Upper lobe of left lung (tissue), 6 donors: ENCODE measurements around the gene CREBL2. TPM values are rescaled to one million over a fixed set of nuclear protein-coding genes. Genes with fewer than 3 reads are reported as not detected.
A peak's percentile ranks its signal among the peaks of the same experiment; 100 is the strongest.
"Not testable (repeated sequence)": the region's sequence is repeated elsewhere in the genome, so short reads cannot be mapped to it uniquely, and the experiment has no call there.

ENCODE experiments used
- ATAC-seq, 2 donors: fragments of 200-7000 bp; cut with Tn5 transposase; one replicate each; pipeline ENCODE4 v1.9.1; 2022; ENCODE audit warnings: mild to moderate bottlenecking in 2 of 2, moderate library complexity in 2 of 2; ENCODE audit not compliant: low FRiP score in 2 of 2
- DNase-seq, 2 donors: peaks; one replicate each; pipeline ENCODE4 v3.0.0-alpha.2; 2019 to 2020
- H3K27ac ChIP-seq, 4 donors: fragments of 200-600 bp; sonication (generic); one replicate each; pipeline ENCODE4 v1.5.1; 2016 to 2019
- H3K27me3 ChIP-seq, 4 donors: fragments of 200-600 bp; sonication (generic); one replicate each; pipeline ENCODE4 v1.5.1; 2017 to 2019
- H3K36me3 ChIP-seq, 4 donors: fragments of 200-600 bp; sonication (generic); one replicate each; pipeline ENCODE4 v1.5.1; 2016 to 2019
- H3K4me1 ChIP-seq, 4 donors: fragments of 200-600 bp; sonication (generic); one replicate each; pipeline ENCODE4 v1.5.1; 2018 to 2019
- H3K4me3 ChIP-seq, 4 donors: fragments of 200-600 bp; sonication (generic); one replicate each; pipeline ENCODE4 v1.5.1; 2017 to 2019; ENCODE audit warnings: mild to moderate bottlenecking in 2 of 4, moderate library complexity in 1 of 4
- H3K9me3 ChIP-seq, 4 donors: fragments of 200-600 bp; sonication (generic); one replicate each; pipeline ENCODE4 v1.5.1; 2018 to 2019
- EP300 ChIP-seq, 4 donors: sonication (generic); formaldehyde crosslinking; IDR thresholded peaks; one replicate each; pipeline ENCODE4 v1.5.1; 2017; ENCODE audit warnings: antibody characterized with exemption in 4 of 4, control low read depth in 2 of 4
- POLR2A ChIP-seq, 4 donors: fragments of 450-650 bp; IDR thresholded peaks; one replicate each; pipeline ENCODE4 v1.5.1; 2016 to 2017; ENCODE audit warnings: antibody characterized with exemption in 4 of 4, mild to moderate bottlenecking in 2 of 4
- POLR2AphosphoS5 ChIP-seq, 2 donors: sonication (generic); formaldehyde crosslinking; IDR thresholded peaks; one replicate each; pipeline ENCODE4 v1.5.1; 2017; ENCODE audit warnings: antibody characterized with exemption in 2 of 2
- WGBS, 2 donors: methylation state at CpG; one replicate each; pipeline ENCODE4 v1.1.5; 2017 to 2018; 5-methylcytosine and 5-hydroxymethylcytosine counted together
- total RNA-seq, 6 donors: library from RNA; depleted of rRNA in 4 of 6; stranded (reverse); fragments of >200 nt in 4 of 6; gene quantifications; one replicate each; pipeline versions ENCODE4 v1.1.0 to v1.2.1, GENCODE V29; 2016 to 2021
- TF ChIP-seq, protein P1 (sequence below), 6 experiments: fragments of 450-650 bp in 4 of 6; fragments of 200-600 bp in 2 of 6; sonication (generic) in 2 of 6; IDR thresholded peaks; one replicate each; pipeline ENCODE4 v1.5.1; 2016 to 2019; ENCODE audit warnings: antibody characterized with exemption in 6 of 6
- donor health status: DM: no; HTN: no; CAD: no; lungs with moderate emphysema.
- donor health status: DM: no; HTN: yes; CAD: no; lungs with severe emphysema.

The CREBL2 gene
- total RNA-seq, 6 donors from 2014 or later, result 40.1 to 74.2 (median 48.2) TPM

DNA sequence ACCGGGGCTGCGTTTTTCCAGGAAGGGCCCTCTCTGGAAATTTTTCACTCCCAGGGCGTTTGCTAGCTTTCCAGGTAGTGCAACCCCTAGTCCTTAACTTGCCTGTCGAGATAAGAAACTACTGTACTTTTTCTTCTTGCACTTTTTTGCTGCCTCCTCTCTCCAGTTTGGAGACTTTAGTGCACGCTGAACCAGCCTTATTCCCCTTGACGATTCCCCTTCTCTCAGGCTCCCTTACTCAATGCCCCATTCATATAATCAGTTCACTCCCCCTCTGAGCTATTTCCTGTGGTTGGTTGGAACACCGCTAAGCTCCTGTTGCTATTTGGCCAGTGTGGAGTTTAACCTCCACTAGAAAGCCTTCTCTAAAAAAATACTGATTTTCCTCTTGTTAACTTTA, 682 bp downstream of the CREBL2 start:
- Histone ChIP-seq H3K27me3 (no peaks in the 10 kb centered on the region), H3K27ac (peak overlapping the region; percentile 89 to 96 (median 93)), H3K36me3 (no peaks in the 10 kb centered on the region), H3K4me1 (peaks cover 19 to 27% (median 25%) of the 10 kb centered on the region in 4 donors), H3K4me3 (peak overlapping the region; percentile 53 to 71 (median 62)), H3K9me3 (no peaks in the 10 kb centered on the region)
- TF ChIP-seq EP300 (IDR thresholded peaks at IDR 0.05), result no peak
- 0% methylated on average over 7 of the region's 7 CpGs for WGBS, 2 donors
- DNase-seq (no peak), ATAC-seq (peak in 1 of 2 donors; percentile 48)

GRCh38 chr12:12613344-12613743, 1.7 kb downstream of the CREBL2 start:
- peak overlapping the region in 1 of 4 donors; percentile 71 for H3K4me3 ChIP-seq
- peak overlapping the region; percentile 89 to 96 (median 93) for H3K27ac ChIP-seq
- ATAC-seq, result no peak
- TF ChIP-seq, protein P1, sequence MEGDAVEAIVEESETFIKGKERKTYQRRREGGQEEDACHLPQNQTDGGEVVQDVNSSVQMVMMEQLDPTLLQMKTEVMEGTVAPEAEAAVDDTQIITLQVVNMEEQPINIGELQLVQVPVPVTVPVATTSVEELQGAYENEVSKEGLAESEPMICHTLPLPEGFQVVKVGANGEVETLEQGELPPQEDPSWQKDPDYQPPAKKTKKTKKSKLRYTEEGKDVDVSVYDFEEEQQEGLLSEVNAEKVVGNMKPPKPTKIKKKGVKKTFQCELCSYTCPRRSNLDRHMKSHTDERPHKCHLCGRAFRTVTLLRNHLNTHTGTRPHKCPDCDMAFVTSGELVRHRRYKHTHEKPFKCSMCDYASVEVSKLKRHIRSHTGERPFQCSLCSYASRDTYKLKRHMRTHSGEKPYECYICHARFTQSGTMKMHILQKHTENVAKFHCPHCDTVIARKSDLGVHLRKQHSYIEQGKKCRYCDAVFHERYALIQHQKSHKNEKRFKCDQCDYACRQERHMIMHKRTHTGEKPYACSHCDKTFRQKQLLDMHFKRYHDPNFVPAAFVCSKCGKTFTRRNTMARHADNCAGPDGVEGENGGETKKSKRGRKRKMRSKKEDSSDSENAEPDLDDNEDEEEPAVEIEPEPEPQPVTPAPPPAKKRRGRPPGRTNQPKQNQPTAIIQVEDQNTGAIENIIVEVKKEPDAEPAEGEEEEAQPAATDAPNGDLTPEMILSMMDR (IDR thresholded peaks at IDR 0.05), result no peak
- TF ChIP-seq POLR2A (IDR thresholded peaks at IDR 0.05), result peak in 1 of 4 donors; percentile 19
- TF ChIP-seq POLR2AphosphoS5 (IDR thresholded peaks at IDR 0.05), result no peak
- no peak for TF ChIP-seq EP300 (IDR thresholded peaks at IDR 0.05)
- H3K4me1 ChIP-seq, result peaks cover 19 to 27% (median 25%) of the 10 kb centered on the region in 4 donors
- no peaks in the 10 kb centered on the region for H3K36me3 ChIP-seq
- 33 to 36% methylated on average over 4 of the region's 4 CpGs for WGBS, 2 donors
- no peaks in the 10 kb centered on the region for H3K9me3 ChIP-seq
- DNase-seq, result no peak
- H3K27me3 ChIP-seq, result no peaks in the 10 kb centered on the region

GRCh38 chr12:12614342-12614741, 2.7 kb downstream of the CREBL2 start:
- Histone ChIP-seq H3K27ac (no peak overlapping the region), H3K9me3 (no peaks in the 10 kb centered on the region), H3K27me3 (no peaks in the 10 kb centered on the region), H3K36me3 (no peaks in the 10 kb centered on the region), H3K4me3 (no peak overlapping the region), H3K4me1 (peaks cover 19 to 27% (median 25%) of the 10 kb centered on the region in 4 donors)
- ATAC-seq (no peak), DNase-seq (no peak)
- no peak for TF ChIP-seq EP300 (IDR thresholded peaks at IDR 0.05)
- 87 to 94% methylated on average over 4 of the region's 4 CpGs for WGBS, 2 donors

- WGBS, 2 donors, result 61 to 69% methylated on average over 4 of the region's 4 CpGs
- no peaks in the 10 kb centered on the region for H3K36me3 ChIP-seq
- ATAC-seq (no peak), DNase-seq (no peak)
- no peak overlapping the region for H3K27ac ChIP-seq
- peaks cover 13 to 22% (median 20%) of the 10 kb centered on the region in 4 donors for H3K4me1 ChIP-seq
- no peaks in the 10 kb centered on the region for H3K27me3 ChIP-seq
- H3K4me3 ChIP-seq, result no peak overlapping the region
- TF ChIP-seq POLR2AphosphoS5 (IDR thresholded peaks at IDR 0.05), result no peak
- no peak for TF ChIP-seq POLR2A (IDR thresholded peaks at IDR 0.05)
- no peak for TF ChIP-seq EP300 (IDR thresholded peaks at IDR 0.05)
- TF ChIP-seq, protein P1 (IDR thresholded peaks at IDR 0.05), result no peak
- no peaks in the 10 kb centered on the region for H3K9me3 ChIP-seq
Observed at GRCh38 chr12:12616512-12617310, 5.0 kb downstream of the CREBL2 start.

DNA sequence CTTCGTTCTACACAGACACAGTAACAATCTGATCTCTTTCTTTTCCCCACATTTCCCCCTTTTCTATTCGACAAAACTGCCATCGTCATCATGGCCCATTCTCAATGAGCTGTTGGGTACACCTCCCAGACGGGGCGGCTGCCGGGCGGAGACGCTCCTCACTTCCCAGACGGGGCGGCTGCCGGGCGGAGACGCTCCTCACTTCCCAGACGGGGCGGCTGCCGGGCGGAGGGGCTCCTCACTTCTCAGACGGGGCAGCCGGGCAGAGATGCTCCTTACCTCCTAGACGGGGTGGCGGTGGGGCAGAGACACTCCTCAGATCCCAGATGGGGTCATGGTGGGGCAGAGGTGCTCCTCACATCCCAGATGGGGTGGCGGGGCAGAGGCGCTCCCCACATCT, 6.4 kb downstream of the CREBL2 start:
- not testable (repeated sequence) for H3K9me3 ChIP-seq, H3K36me3 ChIP-seq, ATAC-seq, H3K27ac ChIP-seq, H3K4me3 ChIP-seq, H3K27me3 ChIP-seq
- WGBS, 2 donors, result 93% methylated on average over 22 to 23 of the region's 23 CpGs
- peaks cover 10 to 23% (median 14%) of the 10 kb centered on the region in 4 donors for H3K4me1 ChIP-seq
- peak in 1 of 2 donors; percentile 54 for DNase-seq

DNA sequence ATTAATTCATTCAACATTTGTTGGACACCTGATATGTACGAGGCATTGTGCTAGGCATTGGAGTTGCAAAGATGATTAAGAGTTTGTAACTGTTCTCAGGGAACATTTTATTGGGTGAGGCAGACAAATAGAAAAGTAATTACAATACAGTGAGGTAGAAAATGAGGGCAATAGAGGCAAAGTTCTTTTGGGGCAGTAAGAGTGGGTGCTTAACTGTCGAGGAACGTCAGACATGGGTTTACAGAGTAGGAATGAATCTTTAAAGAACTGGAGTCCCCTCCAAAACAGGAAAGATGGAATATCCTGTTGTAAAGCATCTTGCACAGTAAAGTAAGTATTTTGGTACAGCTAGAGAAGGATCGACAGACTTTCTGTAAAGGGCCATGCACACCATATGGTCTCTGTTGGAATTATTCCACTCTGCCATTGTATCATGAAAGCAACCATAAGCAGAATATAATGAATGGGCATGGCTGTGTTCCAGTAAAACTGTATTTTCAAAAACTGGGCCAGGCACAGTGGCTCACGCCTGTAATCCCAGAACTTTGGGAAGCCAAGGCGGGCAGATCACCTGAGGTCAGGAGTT, 9.1 kb downstream of the CREBL2 start:
- no peak for ATAC-seq

More for the DNA sequence above, 9.1 kb downstream of the CREBL2 start:
- no peaks in the 10 kb centered on the region for H3K9me3 ChIP-seq
- 93 to 95% methylated on average over 6 of the region's 6 CpGs for WGBS, 2 donors
- DNase-seq, result no peak
- no peak overlapping the region for H3K27ac ChIP-seq
- no peaks in the 10 kb centered on the region for H3K36me3 ChIP-seq
- H3K27me3 ChIP-seq, result no peaks in the 10 kb centered on the region
- TF ChIP-seq EP300 (IDR thresholded peaks at IDR 0.05) (no peak), POLR2AphosphoS5 (IDR thresholded peaks at IDR 0.05) (no peak), POLR2A (IDR thresholded peaks at IDR 0.05) (no peak)
- TF ChIP-seq, protein P1 (IDR thresholded peaks at IDR 0.05), result no peak
- peaks cover 0 to 16% (median 8%) of the 10 kb centered on the region in 4 donors for H3K4me1 ChIP-seq
- no peak overlapping the region for H3K4me3 ChIP-seq
